HepG2 (cell line): Measurements from ENCODE around the gene GADD45GIP1. TPM values are rescaled to one million over a fixed set of nuclear protein-coding genes. Genes with fewer than 3 reads are reported as not detected.
A peak's percentile ranks its signal among the peaks of the same experiment; 100 is the strongest.

Experiments used
- ETS1 ChIP-seq: sonication (generic); formaldehyde crosslinking; IDR thresholded peaks from 2 replicates; pipeline ENCODE4 v1.4.0; 2020; ENCODE audit warnings: missing genetic modification reagents
- EZH2 ChIP-seq: conservative IDR thresholded peaks from 2 replicates; pipeline ENCODE4 v1.6.1; 2012; ENCODE audit warnings: mild to moderate bottlenecking, low read depth, low read length, moderate library complexity
- GPN1 ChIP-seq: sonication (generic); formaldehyde crosslinking; IDR thresholded peaks from 2 replicates; pipeline ENCODE4 v1.5.1; 2020; ENCODE audit warnings: missing genetic modification reagents, borderline replicate concordance
- GZF1 ChIP-seq: sonication (generic); formaldehyde crosslinking; IDR thresholded peaks from 2 replicates; pipeline ENCODE4 v1.5.1; 2020; ENCODE audit warnings: mild to moderate bottlenecking, missing genetic modification reagents
- HDAC1 ChIP-seq: sonication (generic); formaldehyde crosslinking; IDR thresholded peaks from 2 replicates; pipeline ENCODE4 v1.5.1; 2020; ENCODE audit warnings: mild to moderate bottlenecking, missing genetic modification reagents
- IRX3 ChIP-seq: sonication (generic); formaldehyde crosslinking; IDR thresholded peaks from 2 replicates; pipeline ENCODE4 v1.8.1; 2023; ENCODE audit warnings: mild to moderate bottlenecking, low read depth, missing genetic modification reagents, borderline replicate concordance
- KLF6 ChIP-seq: IDR thresholded peaks from 2 replicates; pipeline ENCODE4 v1.8.0; 2016; ENCODE audit warnings: missing biosample characterization, missing genetic modification reagents
- NONO ChIP-seq, 2 experiments: fragments of 450-650 bp in 1 of 2; sonication (generic) in 1 of 2; formaldehyde crosslinking in 1 of 2; IDR thresholded peaks in 1 of 2; conservative IDR thresholded peaks in 1 of 2; 2 replicates each; pipeline versions ENCODE4 v1.6.1 to v1.8.0; 2017 to 2022; ENCODE audit warnings: mild to moderate bottlenecking in 1 of 2, missing genetic modification reagents in 1 of 2, moderate library complexity in 1 of 2
- PATZ1 ChIP-seq: sonication (generic); formaldehyde crosslinking; IDR thresholded peaks from 2 replicates; pipeline ENCODE4 v1.4.0; 2020; ENCODE audit warnings: missing genetic modification reagents
- POLR2AphosphoS2 ChIP-seq: IDR thresholded peaks from 2 replicates; pipeline ENCODE4 v1.6.1; 2011; ENCODE audit warnings: low read depth, low read length, improper control_type of control experiment
- RFX1 ChIP-seq: fragments of 450-650 bp; IDR thresholded peaks from 2 replicates; pipeline ENCODE4 v1.6.1; 2017
- STAG1 ChIP-seq: sonication (generic); formaldehyde crosslinking; IDR thresholded peaks from 2 replicates; pipeline ENCODE4 v1.4.0; 2020; ENCODE audit warnings: missing genetic modification reagents
- TIGD3 ChIP-seq: sonication (generic); formaldehyde crosslinking; IDR thresholded peaks from 2 replicates; pipeline ENCODE4 v1.5.1; 2020; ENCODE audit warnings: mild to moderate bottlenecking, missing genetic modification reagents, borderline replicate concordance
- ZNF292 ChIP-seq: sonication (generic); formaldehyde crosslinking; IDR thresholded peaks from 2 replicates; pipeline ENCODE4 v1.8.1; 2022; ENCODE audit warnings: mild to moderate bottlenecking, low read depth, missing genetic modification reagents, borderline replicate concordance
- ZNF333 ChIP-seq: sonication (generic); formaldehyde crosslinking; IDR thresholded peaks from 2 replicates; pipeline ENCODE4 v1.4.0; 2020; ENCODE audit warnings: mild to moderate bottlenecking, missing genetic modification reagents, borderline replicate concordance
- ZNF430 ChIP-seq: sonication (generic); formaldehyde crosslinking; IDR thresholded peaks from 2 replicates; pipeline ENCODE4 v1.9.0; 2021; ENCODE audit warnings: mild to moderate bottlenecking, missing genetic modification reagents
- ZNF713 ChIP-seq: sonication (generic); formaldehyde crosslinking; IDR thresholded peaks from 2 replicates; pipeline ENCODE4 v1.4.0; 2020; ENCODE audit warnings: mild to moderate bottlenecking, missing genetic modification reagents
- ZSCAN12 ChIP-seq: sonication (generic); formaldehyde crosslinking; IDR thresholded peaks from 2 replicates; pipeline ENCODE4 v1.9.0; 2021; ENCODE audit warnings: mild to moderate bottlenecking, missing genetic modification reagents
- polyA plus RNA-seq, 8 experiments: library from polyadenylated mRNA; depleted of rRNA in 3 of 8; stranded (reverse) in 7 of 8; unstranded in 1 of 8; fragments of >200 nt; fragmentation: Illumina TruSeq in 4 of 8; extraction: Trizol in 4 of 8; gene quantifications; 2 replicates each; pipeline versions ENCODE4 v1.2.1 to v1.2.3, GENCODE V29; 2011 to 2016; ENCODE audit warnings: low read depth in 4 of 8, missing spikeins in 1 of 8, mixed read lengths in 1 of 8; ENCODE audit not compliant: insufficient read depth in 1 of 8
- total RNA-seq, 5 experiments: library from RNA; depleted of rRNA; stranded (reverse); fragments of >200 nt; fragmentation: Illumina TruSeq; extraction: Trizol; gene quantifications; 2 replicates each; pipeline ENCODE4 v1.2.3, GENCODE V29; 2016; ENCODE audit warnings: low read depth in 1 of 5
- TF ChIP-seq, protein P1 (sequence below): sonication (generic); formaldehyde crosslinking; IDR thresholded peaks from 2 replicates; pipeline ENCODE4 v1.8.0; 2022; ENCODE audit warnings: mild to moderate bottlenecking, missing genetic modification reagents; ENCODE audit not compliant: insufficient replicate concordance
- TF ChIP-seq, protein P2 (sequence below): IDR thresholded peaks from 2 replicates; pipeline ENCODE4 v1.6.1; 2016

GADD45GIP1 gene
- total and polyA plus RNA-seq, 2 of the 13 experiments (the other 11 are each of a cell fraction or from before 2014, with no cell fraction given), result 24.6 to 30.7 TPM

- TF ChIP-seq PATZ1 (CRISPR knock-in tag), result peak; percentile 69
- TF ChIP-seq, protein P1, sequence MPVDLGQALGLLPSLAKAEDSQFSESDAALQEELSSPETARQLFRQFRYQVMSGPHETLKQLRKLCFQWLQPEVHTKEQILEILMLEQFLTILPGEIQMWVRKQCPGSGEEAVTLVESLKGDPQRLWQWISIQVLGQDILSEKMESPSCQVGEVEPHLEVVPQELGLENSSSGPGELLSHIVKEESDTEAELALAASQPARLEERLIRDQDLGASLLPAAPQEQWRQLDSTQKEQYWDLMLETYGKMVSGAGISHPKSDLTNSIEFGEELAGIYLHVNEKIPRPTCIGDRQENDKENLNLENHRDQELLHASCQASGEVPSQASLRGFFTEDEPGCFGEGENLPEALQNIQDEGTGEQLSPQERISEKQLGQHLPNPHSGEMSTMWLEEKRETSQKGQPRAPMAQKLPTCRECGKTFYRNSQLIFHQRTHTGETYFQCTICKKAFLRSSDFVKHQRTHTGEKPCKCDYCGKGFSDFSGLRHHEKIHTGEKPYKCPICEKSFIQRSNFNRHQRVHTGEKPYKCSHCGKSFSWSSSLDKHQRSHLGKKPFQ (CRISPR knock-in tag), result no peak
- TF ChIP-seq ZNF713, result no peak
- no peak for TF ChIP-seq ZNF292
- no peak for TF ChIP-seq ZNF430
- TF ChIP-seq, protein P2, sequence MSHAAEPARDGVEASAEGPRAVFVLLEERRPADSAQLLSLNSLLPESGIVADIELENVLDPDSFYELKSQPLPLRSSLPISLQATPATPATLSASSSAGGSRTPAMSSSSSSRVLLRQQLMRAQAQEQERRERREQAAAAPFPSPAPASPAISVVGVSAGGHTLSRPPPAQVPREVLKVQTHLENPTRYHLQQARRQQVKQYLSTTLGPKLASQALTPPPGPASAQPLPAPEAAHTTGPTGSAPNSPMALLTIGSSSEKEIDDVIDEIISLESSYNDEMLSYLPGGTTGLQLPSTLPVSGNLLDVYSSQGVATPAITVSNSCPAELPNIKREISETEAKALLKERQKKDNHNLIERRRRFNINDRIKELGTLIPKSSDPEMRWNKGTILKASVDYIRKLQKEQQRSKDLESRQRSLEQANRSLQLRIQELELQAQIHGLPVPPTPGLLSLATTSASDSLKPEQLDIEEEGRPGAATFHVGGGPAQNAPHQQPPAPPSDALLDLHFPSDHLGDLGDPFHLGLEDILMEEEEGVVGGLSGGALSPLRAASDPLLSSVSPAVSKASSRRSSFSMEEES (CRISPR knock-in tag), result peak; percentile 95
- TF ChIP-seq GZF1 (CRISPR knock-in tag), result 0 out of 2 replicates have a peak, but pooled peaks have one; percentile 62
- TF ChIP-seq ETS1 (CRISPR knock-in tag), result no peak
- TF ChIP-seq TIGD3 (CRISPR knock-in tag), result 0 out of 2 replicates have a peak, but pooled peaks have one; percentile 57
- TF ChIP-seq GPN1 (CRISPR knock-in tag), result no peak
- TF ChIP-seq ZNF333, result no peak
- no peak for TF ChIP-seq STAG1
- TF ChIP-seq RFX1, result no peak
- no peak for TF ChIP-seq IRX3 (CRISPR knock-in tag)
- no peak for TF ChIP-seq NONO (IDR thresholded peaks at IDR 0.05)
- TF ChIP-seq NONO (CRISPR knock-in tag; conservative IDR thresholded peaks at IDR 0.05), result peak; percentile 83
- TF ChIP-seq KLF6 (CRISPR knock-in tag), result peak; percentile 82
- TF ChIP-seq ZSCAN12, result peak; percentile 85; the same call in 1 of the 2 replicates
- TF ChIP-seq EZH2, result no peak
- peak; percentile 92 for TF ChIP-seq POLR2AphosphoS2
- peak; percentile 96 for TF ChIP-seq HDAC1 (CRISPR knock-in tag)
Observed at GRCh38 chr19:12945479-12946091, 11.4 kb downstream of the GADD45GIP1 start, which contains the start of gene RAD23A (continued).
